ENCODE data around the gene TBC1D20. TPM values are rescaled to one million over a fixed set of nuclear protein-coding genes. Genes with fewer than 3 reads are reported as not detected.

TBC1D20 gene
- total and polyA plus RNA-seq, 2 donors (not counting 3 experiments of a cell fraction or from before 2014, with no cell fraction given), result 34.3 to 36.1 TPM

DNA sequence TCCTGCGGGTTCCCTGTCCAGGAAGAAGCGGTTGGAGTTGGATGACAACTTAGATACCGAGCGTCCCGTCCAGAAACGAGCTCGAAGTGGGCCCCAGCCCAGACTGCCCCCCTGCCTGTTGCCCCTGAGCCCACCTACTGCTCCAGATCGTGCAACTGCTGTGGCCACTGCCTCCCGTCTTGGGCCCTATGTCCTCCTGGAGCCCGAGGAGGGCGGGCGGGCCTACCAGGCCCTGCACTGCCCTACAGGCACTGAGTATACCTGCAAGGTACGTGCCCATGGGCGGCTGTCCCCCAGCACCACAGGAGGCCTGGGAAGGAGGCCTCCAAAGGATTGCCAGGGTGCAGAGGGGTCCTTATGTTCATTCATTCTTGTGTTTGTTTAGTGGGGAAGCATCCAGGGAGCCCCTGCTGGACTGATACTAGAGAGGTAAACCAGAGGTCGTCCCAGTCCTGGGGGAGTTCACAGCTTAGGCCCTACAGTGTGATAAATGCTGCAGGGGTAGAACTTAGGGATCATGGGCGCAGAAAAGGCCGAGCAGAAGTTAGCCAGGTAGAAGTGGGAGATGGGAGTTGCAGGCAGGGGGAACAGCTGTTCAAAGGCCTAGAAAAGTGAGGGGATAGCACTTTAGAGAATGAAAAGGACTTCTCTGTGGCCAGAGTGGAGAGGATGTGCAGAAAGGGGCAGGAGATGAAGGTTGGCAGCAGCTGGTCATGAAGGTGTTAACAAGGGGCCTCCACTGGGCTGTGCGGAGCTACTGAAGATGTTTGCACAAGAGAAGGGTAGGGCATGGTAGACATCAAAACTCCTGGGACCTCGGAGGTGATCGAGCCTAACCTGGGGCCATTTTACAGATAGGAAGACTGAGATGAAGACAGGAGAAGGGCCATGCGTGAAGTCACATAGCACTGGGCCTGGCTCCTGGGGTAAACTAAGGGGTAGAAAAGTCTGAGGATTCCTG, 74.0 kb downstream of the TBC1D20 start:
- H3K9me3 ChIP-seq (replicated peaks; ENCODE audit: control insufficient read depth, insufficient read depth, low read length), result no peaks in the 10 kb centered on the region
- BruUV-seq (replicated peaks), result no TSS peak
- TF ChIP-seq, protein P1, sequence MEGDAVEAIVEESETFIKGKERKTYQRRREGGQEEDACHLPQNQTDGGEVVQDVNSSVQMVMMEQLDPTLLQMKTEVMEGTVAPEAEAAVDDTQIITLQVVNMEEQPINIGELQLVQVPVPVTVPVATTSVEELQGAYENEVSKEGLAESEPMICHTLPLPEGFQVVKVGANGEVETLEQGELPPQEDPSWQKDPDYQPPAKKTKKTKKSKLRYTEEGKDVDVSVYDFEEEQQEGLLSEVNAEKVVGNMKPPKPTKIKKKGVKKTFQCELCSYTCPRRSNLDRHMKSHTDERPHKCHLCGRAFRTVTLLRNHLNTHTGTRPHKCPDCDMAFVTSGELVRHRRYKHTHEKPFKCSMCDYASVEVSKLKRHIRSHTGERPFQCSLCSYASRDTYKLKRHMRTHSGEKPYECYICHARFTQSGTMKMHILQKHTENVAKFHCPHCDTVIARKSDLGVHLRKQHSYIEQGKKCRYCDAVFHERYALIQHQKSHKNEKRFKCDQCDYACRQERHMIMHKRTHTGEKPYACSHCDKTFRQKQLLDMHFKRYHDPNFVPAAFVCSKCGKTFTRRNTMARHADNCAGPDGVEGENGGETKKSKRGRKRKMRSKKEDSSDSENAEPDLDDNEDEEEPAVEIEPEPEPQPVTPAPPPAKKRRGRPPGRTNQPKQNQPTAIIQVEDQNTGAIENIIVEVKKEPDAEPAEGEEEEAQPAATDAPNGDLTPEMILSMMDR (IDR thresholded peaks at IDR 0.05; ENCODE audit: extremely low read depth in 1 of 2, insufficient read depth in 1 of 2, low read depth in 1 of 2, low read length in 2 of 2), result no peak
- TF ChIP-seq POLR2AphosphoS5 (IDR thresholded peaks at IDR 0.05; ENCODE audit: insufficient read depth, low read depth, low read length), result no peak
- no peak for TF ChIP-seq JUN (IDR thresholded peaks at IDR 0.05; ENCODE audit: borderline replicate concordance, insufficient read depth, insufficient read length, low read depth)
- TF ChIP-seq MYC (IDR thresholded peaks at IDR 0.05; ENCODE audit: low read depth, low read length), result no peak
- no peak for TF ChIP-seq FOS (IDR thresholded peaks at IDR 0.05; ENCODE audit: borderline replicate concordance, insufficient read depth, low read length)
- TF ChIP-seq GATA2 (IDR thresholded peaks at IDR 0.05; ENCODE audit: insufficient read depth, insufficient read length, low read depth, low read length), result no peak
- H2AFZ ChIP-seq (ENCODE audit: low read depth, low read length), result no peak overlapping the region
- H3K27me3 ChIP-seq (ENCODE audit: control insufficient read depth in 2 of 2, insufficient read depth in 2 of 2, low read length in 2 of 2), result no peaks in the 10 kb centered on the region
- H3K4me2 ChIP-seq (ENCODE audit: insufficient read depth, low read length), result no peak overlapping the region
- POLR2A ChIA-PET, result no interaction called here
- dilution Hi-C loops (cut with MboI; ENCODE audit: extremely low pct_ligation_motif_present, low sequenced_read_pairs), result no loop called here
- H3K27ac ChIP-seq (ENCODE audit: insufficient read depth, low read depth, low read length), result no peak overlapping the region
- peaks cover 4% of the 10 kb centered on the region for H4K20me1 ChIP-seq (replicated peaks; ENCODE audit: control insufficient read depth, extremely low read depth, insufficient read depth, low read length)
- no peaks in the 10 kb centered on the region for H3K4me1 ChIP-seq (ENCODE audit: control insufficient read depth, extremely low read depth, insufficient read depth, low read length)
- DNase-seq (ENCODE audit: low read depth, low spot score) (no peak), FAIRE-seq (no peak)
- CTCF ChIA-PET, result no interaction called here
- no peak overlapping the region for H3K9ac ChIP-seq (replicated peaks; ENCODE audit: extremely low read depth, insufficient read depth, low read length)
- peaks cover 19 to 26% of the 10 kb centered on the region in 2 experiments for H3K36me3 ChIP-seq (ENCODE audit: control insufficient read depth in 2 of 2, extremely low read depth in 1 of 2, insufficient read depth in 2 of 2, low read length in 2 of 2)
- H3K4me3 ChIP-seq (replicated peaks in 1 of 3; ENCODE audit: insufficient read depth in 1 of 3, low read depth in 1 of 3, low read length in 3 of 3), result no peak overlapping the region
- H3K9me1 ChIP-seq (replicated peaks; ENCODE audit: control insufficient read depth, extremely low read depth, insufficient read depth, low read length), result no peaks in the 10 kb centered on the region
- H3K79me2 ChIP-seq (ENCODE audit: control insufficient read depth, insufficient read depth, low read length), result peaks cover 23% of the 10 kb centered on the region
- intact Hi-C loops (cut with micrococcal nuclease), result no loop called here
